OCI-LY7 (cell line): Measurements from ENCODE around the gene HAGHL. TPM values are rescaled to one million over a fixed set of nuclear protein-coding genes. Genes with fewer than 3 reads are reported as not detected.
A peak's percentile ranks its signal among the peaks of the same experiment; 100 is the strongest.

Source experiments
- BruUV-seq: library from RNA; stranded (reverse); fragments of 400-500 nt; replicated peaks from 2 replicates; lab custom pipeline; 2021; lab: Mats Ljungman, UMichigan
- CTCF ChIA-PET: fragments of 300-600 bp; sonication (Branson Sonifier 250); formaldehyde crosslinking; loops from one replicate; lab custom pipeline; 2022; ENCODE audit warnings: antibody characterized with exemption; ENCODE audit not compliant: unreplicated experiment; lab: Charles Lee
- POLR2A ChIA-PET: fragments of 300-600 bp; sonication (Branson Sonifier 250); formaldehyde crosslinking; loops from one replicate; lab custom pipeline; 2022; ENCODE audit warnings: antibody characterized with exemption; lab: Charles Lee
- DNase-seq: peaks from one replicate; pipeline ENCODE4 v3.0.0-alpha.2; 2015; ENCODE audit warnings: low spot score
- H2AFZ ChIP-seq: fragments of 200-600 bp; sonication (generic), shearing (Covaris generic); 2 replicates; pipeline ENCODE4 v1.6.1; 2014; ENCODE audit warnings: mild to moderate bottlenecking, antibody characterized with exemption, low read length, moderate library complexity
- H3K27ac ChIP-seq: fragments of 200-600 bp; sonication (generic); 2 replicates; pipeline ENCODE4 v1.5.1; 2014; ENCODE audit warnings: mixed run types, low read depth, mild to moderate bottlenecking, moderate library complexity, low read length, inconsistent platforms; ENCODE audit not compliant: poor library complexity, severe bottlenecking
- H3K36me3 ChIP-seq: fragments of 200-600 bp; sonication (generic); 2 replicates; pipeline ENCODE4 v1.6.1; 2014; ENCODE audit warnings: mild to moderate bottlenecking, antibody characterized with exemption, low read length, moderate library complexity, mixed read lengths; ENCODE audit not compliant: insufficient read depth
- H3K4me1 ChIP-seq: fragments of 200-600 bp; sonication (generic); 2 replicates; pipeline ENCODE4 v1.5.1; 2014; ENCODE audit warnings: mild to moderate bottlenecking, low read length; ENCODE audit not compliant: insufficient read depth, poor library complexity, severe bottlenecking
- H3K4me2 ChIP-seq: fragments of 200-600 bp; sonication (generic); 2 replicates; pipeline ENCODE4 v1.6.1; 2014; ENCODE audit warnings: mild to moderate bottlenecking, low read length
- H3K4me3 ChIP-seq: fragments of 200-600 bp; sonication (generic); 2 replicates; pipeline ENCODE4 v1.5.1; 2014; ENCODE audit warnings: mild to moderate bottlenecking, low read depth, low read length; ENCODE audit not compliant: poor library complexity, severe bottlenecking
- H3K79me2 ChIP-seq: fragments of 200-600 bp; sonication (generic); 2 replicates; pipeline ENCODE4 v1.6.1; 2016; ENCODE audit warnings: low read depth, mild to moderate bottlenecking, low read length, moderate library complexity, mixed read lengths; ENCODE audit not compliant: insufficient read depth
- H3K9me2 ChIP-seq: fragments of 200-600 bp; sonication (generic); 2 replicates; pipeline ENCODE4 v1.6.1; 2016; ENCODE audit warnings: mild to moderate bottlenecking, low read length, mixed read lengths; ENCODE audit not compliant: insufficient read depth
- H3K9me3 ChIP-seq: fragments of 200-600 bp; sonication (generic); 2 replicates; pipeline ENCODE4 v1.6.1; 2014; ENCODE audit warnings: mild to moderate bottlenecking, mixed run types, low read length, mixed read lengths
- H4K20me1 ChIP-seq: fragments of 200-600 bp; sonication (generic); 2 replicates; pipeline ENCODE4 v1.6.1; 2014; ENCODE audit warnings: mild to moderate bottlenecking, antibody characterized with exemption, low read length, moderate library complexity, mixed read lengths; ENCODE audit not compliant: insufficient read depth
- CTCF ChIP-seq: fragments of 200-600 bp; sonication (generic); conservative IDR thresholded peaks from 2 replicates; pipeline ENCODE4 v1.5.1; 2014; ENCODE audit warnings: mild to moderate bottlenecking, antibody characterized with exemption, low read length, moderate library complexity, mixed read lengths
- EZH2phosphoT487 ChIP-seq: fragments of 200-600 bp; sonication (generic); IDR thresholded peaks from 2 replicates; pipeline ENCODE4 v1.6.1; 2018; ENCODE audit warnings: low read depth, borderline replicate concordance, mild to moderate bottlenecking, mixed run types, antibody characterized with exemption, low read length, moderate library complexity, mixed read lengths
- intact Hi-C: fragments of 100-400 bp; cut with micrococcal nuclease; formaldehyde crosslinking; loops from one replicate; pipeline ENCODE4 v1.10.0; 2022; ENCODE audit not compliant: unreplicated experiment
- total RNA-seq, 2 experiments: library from RNA; depleted of rRNA in 1 of 2; stranded (reverse); fragments of >200 nt in 1 of 2; shearing (Covaris generic) in 1 of 2; gene quantifications; 2 replicates each; pipeline ENCODE4 v1.2.3, GENCODE V29; 2014 to 2022

Gene HAGHL
- total RNA-seq, 2 experiments from 2014 or later: 30.8 to 57.9 TPM

- H4K20me1 ChIP-seq: no peaks in the 10 kb centered on the region
- no peaks in the 10 kb centered on the region for H3K9me3 ChIP-seq
- BruUV-seq: TSS peak; percentile 56
- peak overlapping the region; percentile 71 for H3K4me3 ChIP-seq
- peaks cover 34% of the 10 kb centered on the region for H3K79me2 ChIP-seq
- peaks cover 58% of the 10 kb centered on the region for H3K36me3 ChIP-seq
- H3K27ac ChIP-seq: peak overlapping the region; percentile 97
- H3K4me2 ChIP-seq: peak overlapping the region; percentile 89
- H3K4me1 ChIP-seq: peaks cover 45% of the 10 kb centered on the region
- no peaks in the 10 kb centered on the region for H3K9me2 ChIP-seq
- ChIA-PET CTCF (interaction anchor here (0.6 to 0.9 kb wide), 2 partner anchors 16 to 1204 kb away, joined by 3 read pairs; no protein-coding TSS in a partner anchor), POLR2A (interaction anchor here (1.0 to 5.2 kb wide), 4 partner anchors 9 to 354 kb away, joined by 3 to 26 read pairs (median 7); partner anchors contain the start of genes ANTKMT and CCDC78)
- intact Hi-C loops: no loop called here
- DNase-seq: no peak
- H2AFZ ChIP-seq: no peak overlapping the region
- no peak for TF ChIP-seq CTCF
- no peak for TF ChIP-seq EZH2phosphoT487
Measured at GRCh38 chr16:736936-737481, 10.1 kb downstream of the HAGHL start.

GRCh38 chr16:739560-740458 lies 12.9 kb downstream of the HAGHL start:
- Histone ChIP-seq H3K36me3 (peaks cover 30% of the 10 kb centered on the region), H2AFZ (no peak overlapping the region), H3K4me1 (peaks cover 51% of the 10 kb centered on the region), H3K4me3 (peak overlapping the region; percentile 91), H3K9me2 (no peaks in the 10 kb centered on the region), H3K9me3 (no peaks in the 10 kb centered on the region), H4K20me1 (no peaks in the 10 kb centered on the region), H3K79me2 (peaks cover 34% of the 10 kb centered on the region), H3K27ac (peak overlapping the region; percentile 97), H3K4me2 (peak overlapping the region; percentile 89)
- CTCF ChIA-PET: no interaction called here
- BruUV-seq: TSS peak; percentile 56
- no peak for DNase-seq
- POLR2A ChIA-PET: interaction anchor here (0.8 to 5.2 kb wide), 2 partner anchors 19 to 27 kb away, joined by 3 to 26 read pairs; partner anchors contain the start of gene ANTKMT
- no peak for TF ChIP-seq CTCF
- intact Hi-C loops: loop anchor here (2.0 kb wide), 1 partner anchor 19 kb away; the partner anchor contains the start of gene ANTKMT
